Fibroblast of the conjunctiva (primary cell): Measurements from ENCODE around the gene CSGALNACT2.
A peak's percentile ranks its signal among the peaks of the same experiment; 100 is the strongest.
"Not testable (repeated sequence)": the region's sequence is repeated elsewhere in the genome, so short reads cannot be mapped to it uniquely, and the experiment has no call there.

Source experiments
- DNase-seq: peaks from one replicate; pipeline ENCODE4 v3.0.0-alpha.2; 2010; ENCODE audit warnings: low read depth

Gene CSGALNACT2

DNA sequence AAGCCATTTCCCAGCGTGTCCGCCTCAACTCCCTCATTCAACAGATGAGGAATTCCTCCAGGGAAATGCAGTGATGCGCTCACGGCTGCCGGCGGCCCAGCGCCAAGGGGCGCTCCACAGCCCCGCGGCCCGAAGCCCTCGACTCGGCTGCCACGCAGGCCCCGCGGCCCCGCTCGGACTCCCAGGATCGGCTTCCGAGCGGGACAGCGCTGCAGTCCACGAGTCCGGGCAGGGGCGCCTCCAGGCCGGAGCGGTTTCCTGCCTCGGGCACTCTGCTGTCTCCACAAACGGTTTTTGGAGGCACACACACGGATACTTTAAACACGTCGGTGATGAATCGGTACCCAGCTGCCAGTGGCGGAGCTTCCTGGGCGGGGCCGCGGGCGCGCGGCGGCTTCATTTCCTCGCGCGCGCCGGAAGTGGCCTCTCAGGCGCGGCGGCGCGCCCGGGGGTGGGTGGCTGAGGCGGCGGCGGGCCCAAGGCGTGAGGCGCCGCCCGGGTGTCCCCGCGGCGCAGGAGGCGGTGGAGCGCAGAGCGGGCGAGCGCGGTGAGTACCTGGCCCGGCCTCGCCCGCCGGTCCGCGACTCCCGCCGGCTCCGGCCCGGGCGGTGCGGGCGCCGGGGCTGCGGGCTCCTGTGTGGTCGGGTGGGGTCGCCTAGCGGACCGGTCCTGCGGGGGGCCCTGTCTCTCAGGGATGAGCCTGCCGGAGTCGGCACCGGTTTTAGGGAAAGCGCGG lies at the start of gene CSGALNACT2:
Gene CSGALNACT2 (plus strand): TSS at position 425 of the 736 bp plus-strand sequence. CDS start 16,705 bp downstream, outside the sequence.
- DNase-seq: peak; percentile 64

- no peak for DNase-seq
Observed at GRCh38 chr10:43089519-43089918, 48.7 kb upstream of the CSGALNACT2 start.

DNA sequence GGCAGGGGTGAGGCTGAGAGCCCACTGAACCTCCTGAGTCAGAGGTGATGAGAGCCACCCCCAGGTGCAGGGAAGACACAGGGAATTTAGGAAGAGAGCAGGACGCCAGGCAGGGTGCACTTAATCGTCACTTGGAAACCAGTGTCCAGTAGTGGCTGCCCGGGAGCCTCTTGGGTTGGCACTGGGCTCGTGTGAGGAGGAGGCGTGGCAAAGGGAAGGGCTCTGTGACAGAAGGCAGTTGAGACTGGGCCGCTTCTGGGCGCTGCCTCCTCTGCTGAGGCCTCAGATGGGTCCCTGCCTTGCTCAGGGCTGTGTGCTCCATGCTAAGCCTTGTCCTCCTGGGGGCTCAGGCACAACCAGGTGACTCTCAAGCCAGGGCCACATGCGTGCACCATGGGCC lies 48.1 kb upstream of the CSGALNACT2 start:
- no peak for DNase-seq

GRCh38 chr10:43090664-43091063 lies 47.6 kb upstream of the CSGALNACT2 start:
- no peak for DNase-seq

DNA sequence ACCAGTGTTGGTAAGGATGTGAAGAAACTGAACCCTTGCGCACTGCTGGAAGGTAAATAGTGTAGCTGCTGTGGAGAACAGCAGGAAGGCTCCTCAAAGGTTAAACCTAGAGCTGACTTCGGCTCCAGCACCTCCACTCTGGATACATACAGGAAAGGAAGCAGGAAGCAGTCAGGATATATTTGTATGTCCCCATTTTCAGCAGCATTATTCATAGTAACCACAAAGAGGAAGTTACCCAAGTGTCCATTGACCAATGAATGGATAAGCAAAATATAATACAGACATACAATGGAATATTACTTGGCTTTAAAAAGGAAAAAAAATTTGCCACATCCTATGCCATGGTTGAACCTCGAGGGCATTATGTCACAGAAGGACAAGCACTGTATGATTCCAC lies 46.4 kb upstream of the CSGALNACT2 start:
- DNase-seq: no peak

DNA sequence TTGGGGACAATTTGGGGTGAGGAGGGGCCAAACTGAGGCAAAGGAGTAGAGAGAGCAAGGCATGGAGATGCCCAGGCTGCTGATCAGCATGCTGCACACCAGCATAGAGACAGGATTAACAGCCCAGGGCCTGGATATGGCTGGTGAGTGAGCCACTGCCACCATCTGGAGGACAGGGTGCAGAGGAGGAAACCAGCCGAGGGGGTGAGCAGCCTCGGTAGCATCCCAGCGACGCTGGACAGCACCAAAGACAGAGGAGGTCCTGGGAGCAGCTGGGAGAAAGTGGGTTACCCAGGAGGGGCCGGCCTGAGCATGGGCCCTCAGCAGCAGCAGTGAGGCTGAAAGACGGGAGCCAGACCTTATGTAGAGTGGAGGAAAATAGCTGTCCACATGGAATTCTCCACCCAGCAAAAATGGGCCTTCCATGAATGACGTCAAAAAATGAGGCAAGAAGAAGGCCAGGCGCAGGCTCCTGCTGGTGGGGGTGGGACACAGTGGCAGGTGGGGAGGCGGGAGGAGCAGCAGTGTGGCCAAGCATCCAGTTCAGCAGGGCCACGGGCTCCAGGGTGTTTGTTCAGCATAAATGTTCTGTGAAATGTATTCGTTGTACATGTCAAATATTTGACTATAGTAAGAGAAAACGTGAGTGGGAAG lies 44.7 kb upstream of the CSGALNACT2 start:
- no peak for DNase-seq

- no peak for DNase-seq
Observed at GRCh38 chr10:43094085-43094484, 44.2 kb upstream of the CSGALNACT2 start.

- DNase-seq: not testable (repeated sequence)
Observed at GRCh38 chr10:43099339-43099738, 38.9 kb upstream of the CSGALNACT2 start.

- DNase-seq: no peak
Observed at GRCh38 chr10:43099928-43100327, 38.3 kb upstream of the CSGALNACT2 start.

- DNase-seq: no peak
Observed at GRCh38 chr10:43100366-43100765, 37.9 kb upstream of the CSGALNACT2 start.

- no peak for DNase-seq
Observed at GRCh38 chr10:43102063-43102828, 36.0 kb upstream of the CSGALNACT2 start.

- peak; percentile 56 for DNase-seq
Observed at GRCh38 chr10:43105102-43105955, 32.9 kb upstream of the CSGALNACT2 start.

- no peak for DNase-seq
Observed at GRCh38 chr10:43105956-43106229, 32.4 kb upstream of the CSGALNACT2 start.

GRCh38 chr10:43106256-43107091 lies 31.8 kb upstream of the CSGALNACT2 start:
- no peak for DNase-seq

- no peak for DNase-seq
Observed at GRCh38 chr10:43108951-43109350, 29.3 kb upstream of the CSGALNACT2 start.

DNA sequence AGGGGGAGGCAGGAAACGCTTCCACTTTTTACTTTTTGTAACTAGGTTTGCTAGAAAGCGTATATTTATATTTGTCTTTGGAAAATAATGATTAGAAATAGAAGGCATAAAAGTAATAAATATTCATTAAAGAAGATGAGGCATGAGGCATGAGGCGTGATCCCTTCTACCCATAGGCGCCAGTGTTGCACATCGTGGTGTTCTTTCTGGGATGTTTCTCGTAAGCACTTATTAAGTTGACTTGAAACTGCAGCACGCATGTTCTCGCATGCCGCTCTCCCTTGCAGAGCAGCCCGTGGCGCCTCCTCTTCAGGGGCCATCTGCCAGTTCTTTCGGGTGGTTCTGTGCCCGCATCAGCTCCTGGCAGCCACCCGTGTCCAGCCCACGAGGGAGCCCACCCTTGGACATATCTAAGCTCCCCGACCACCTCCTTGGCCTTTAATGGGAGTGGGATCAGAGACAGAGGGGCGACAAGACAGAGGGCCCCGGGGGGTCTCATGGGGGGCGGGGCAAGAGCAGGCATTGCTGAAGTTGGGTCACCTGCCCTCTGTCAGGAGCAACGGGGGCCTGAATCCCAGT lies 28.5 kb upstream of the CSGALNACT2 start:
- DNase-seq: no peak

DNA sequence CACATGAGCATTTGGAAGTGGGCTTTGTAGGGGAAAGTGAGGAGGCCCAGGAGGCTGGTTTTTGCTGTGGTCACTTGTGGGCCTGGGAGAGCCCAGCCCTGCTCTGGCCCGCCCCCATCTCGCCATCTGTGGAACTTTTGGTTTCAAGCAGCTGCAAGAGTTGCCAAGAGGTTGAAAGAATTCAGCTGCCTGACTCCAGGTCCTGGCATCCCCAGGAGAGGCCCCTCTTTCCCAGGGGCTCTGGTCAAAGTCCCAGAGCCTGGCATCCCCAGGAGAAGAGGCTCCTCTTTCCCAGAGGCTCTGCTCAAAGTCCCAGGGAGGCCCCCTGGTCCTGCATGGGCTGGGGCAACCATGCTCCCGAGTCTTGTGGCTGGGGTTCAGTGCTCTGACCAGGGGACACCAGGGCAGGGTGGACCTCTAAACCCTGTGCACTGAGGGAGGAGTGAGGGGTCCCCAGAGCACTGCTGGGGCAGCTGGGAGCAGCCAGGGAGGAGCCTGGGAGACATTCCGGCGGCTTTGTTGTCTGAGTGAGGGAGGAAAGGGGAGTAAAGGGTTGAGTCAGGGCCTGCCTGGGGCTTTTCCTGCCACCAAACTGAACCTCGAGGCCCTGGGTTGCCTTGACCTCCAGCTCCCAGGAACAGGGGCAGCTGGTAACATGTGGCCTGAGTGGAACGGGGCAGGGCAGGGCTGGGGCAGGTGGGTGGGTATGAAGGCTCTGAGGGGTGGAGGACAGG lies 27.7 kb upstream of the CSGALNACT2 start:
- DNase-seq: no peak

- DNase-seq: no peak
Observed at GRCh38 chr10:43111101-43111500, 27.1 kb upstream of the CSGALNACT2 start.

DNA sequence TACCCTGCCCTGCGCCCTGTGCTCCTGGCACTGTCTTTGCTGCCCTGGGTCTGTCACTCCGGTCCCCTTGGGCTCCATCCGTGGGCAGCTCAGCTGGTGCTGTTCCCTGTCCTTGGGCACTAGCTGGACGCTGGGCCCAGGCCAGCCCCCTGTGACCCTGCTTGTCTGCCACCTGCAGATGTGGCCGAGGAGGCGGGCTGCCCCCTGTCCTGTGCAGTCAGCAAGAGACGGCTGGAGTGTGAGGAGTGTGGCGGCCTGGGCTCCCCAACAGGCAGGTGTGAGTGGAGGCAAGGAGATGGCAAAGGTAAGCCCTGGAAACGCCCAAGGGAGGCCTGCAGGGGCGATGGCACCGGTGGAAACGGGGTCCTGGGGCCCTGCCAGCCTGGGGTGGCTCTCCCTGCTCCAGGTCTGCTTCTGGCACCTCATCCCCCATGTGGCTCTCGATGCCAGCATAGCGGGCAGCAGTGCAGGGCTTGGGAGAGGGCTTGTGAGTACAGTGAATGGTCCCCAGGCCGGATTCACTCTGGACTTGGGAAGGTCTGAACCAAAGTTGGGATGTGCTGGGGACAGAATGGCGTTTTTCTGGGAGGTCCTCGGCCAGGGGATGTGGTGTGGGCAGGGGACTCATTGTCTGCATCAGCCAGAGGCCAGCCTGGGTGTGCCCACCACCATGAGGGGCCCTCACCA lies 26.2 kb upstream of the CSGALNACT2 start:
- DNase-seq: no peak

DNA sequence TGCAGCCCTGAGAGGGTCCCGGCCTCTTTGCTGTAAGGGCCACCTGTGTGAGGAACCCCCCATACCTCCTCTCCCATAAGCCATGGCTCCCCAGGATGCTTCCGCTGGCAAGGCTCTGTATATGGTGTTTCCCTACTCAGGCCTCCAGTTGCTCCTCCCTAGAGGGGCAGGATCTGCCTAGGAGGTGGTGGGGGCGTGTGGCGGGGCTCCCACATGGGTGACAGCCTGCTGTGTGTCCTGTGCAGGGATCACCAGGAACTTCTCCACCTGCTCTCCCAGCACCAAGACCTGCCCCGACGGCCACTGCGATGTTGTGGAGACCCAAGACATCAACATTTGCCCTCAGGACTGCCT lies 25.7 kb upstream of the CSGALNACT2 start:
- no peak for DNase-seq
